Spleen (tissue), 7 donors: ENCODE results near the gene MMP23B.
"Not testable (repeated sequence)": the region's sequence is repeated elsewhere in the genome, so short reads cannot be mapped to it uniquely, and the experiment has no call there.

Source experiments
- POLR2A ChIP-seq, 3 donors: fragments of 450-650 bp; IDR thresholded peaks; one replicate each; pipeline ENCODE4 v1.5.1; 2017; ENCODE audit warnings: antibody characterized with exemption in 3 of 3, mild to moderate bottlenecking in 1 of 3
- POLR2AphosphoS5 ChIP-seq, 3 donors: sonication (generic); formaldehyde crosslinking; IDR thresholded peaks; one replicate each; pipeline ENCODE4 v1.5.1; 2017; ENCODE audit warnings: antibody characterized with exemption in 3 of 3
- TF ChIP-seq, protein P1 (sequence below), 11 experiments: fragments of 200-600 bp in 7 of 11; fragments of 450-650 bp in 4 of 11; sonication (generic) in 4 of 11; IDR thresholded peaks in 8 of 11; conservative IDR thresholded peaks in 3 of 11; 1 replicate in 7 of 11; 2 replicates in 4 of 11; pipeline versions ENCODE4 v1.4.0 to v1.8.0; 2016 to 2021; ENCODE audit warnings: antibody characterized with exemption in 11 of 11, inconsistent platforms in 4 of 11, mild to moderate bottlenecking in 1 of 11
- donor health status: DM: no; HTN: no; CAD: no; lungs with moderate emphysema.
- donor health status: DM: no; HTN: no; CAD: no.
- donor health status: DM: no; HTN: no; CAD: no.

GRCh38 chr1:1634613-1635012 lies 2.6 kb downstream of the MMP23B start:
- TF ChIP-seq, protein P1, sequence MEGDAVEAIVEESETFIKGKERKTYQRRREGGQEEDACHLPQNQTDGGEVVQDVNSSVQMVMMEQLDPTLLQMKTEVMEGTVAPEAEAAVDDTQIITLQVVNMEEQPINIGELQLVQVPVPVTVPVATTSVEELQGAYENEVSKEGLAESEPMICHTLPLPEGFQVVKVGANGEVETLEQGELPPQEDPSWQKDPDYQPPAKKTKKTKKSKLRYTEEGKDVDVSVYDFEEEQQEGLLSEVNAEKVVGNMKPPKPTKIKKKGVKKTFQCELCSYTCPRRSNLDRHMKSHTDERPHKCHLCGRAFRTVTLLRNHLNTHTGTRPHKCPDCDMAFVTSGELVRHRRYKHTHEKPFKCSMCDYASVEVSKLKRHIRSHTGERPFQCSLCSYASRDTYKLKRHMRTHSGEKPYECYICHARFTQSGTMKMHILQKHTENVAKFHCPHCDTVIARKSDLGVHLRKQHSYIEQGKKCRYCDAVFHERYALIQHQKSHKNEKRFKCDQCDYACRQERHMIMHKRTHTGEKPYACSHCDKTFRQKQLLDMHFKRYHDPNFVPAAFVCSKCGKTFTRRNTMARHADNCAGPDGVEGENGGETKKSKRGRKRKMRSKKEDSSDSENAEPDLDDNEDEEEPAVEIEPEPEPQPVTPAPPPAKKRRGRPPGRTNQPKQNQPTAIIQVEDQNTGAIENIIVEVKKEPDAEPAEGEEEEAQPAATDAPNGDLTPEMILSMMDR (IDR thresholded peaks at IDR 0.05 in 8 of 11, conservative IDR thresholded peaks at IDR 0.05 in 3 of 11): not testable (repeated sequence)
- TF ChIP-seq POLR2AphosphoS5, POLR2A (IDR thresholded peaks at IDR 0.05): not testable (repeated sequence)
